Keratinocyte (primary cell): ENCODE results near the gene RRAGD. TPM values are rescaled to one million over a fixed set of nuclear protein-coding genes. Genes with fewer than 3 reads are reported as not detected.

Source experiments
- DNase-seq: peaks from one replicate; pipeline ENCODE4 v3.0.0-alpha.2; 2011; ENCODE audit warnings: low read depth, missing footprints, low spot score
- FAIRE-seq: peaks from 2 replicates; lab custom pipeline; 2011; peaks lifted over from hg19 to GRCh38; lab: Jason Lieb, UNC
- H2AFZ ChIP-seq: 2 replicates; pipeline ENCODE4 v1.6.0; 2012; ENCODE audit warnings: low read length, control low read depth, inconsistent platforms; ENCODE audit not compliant: control insufficient read depth
- H3K27ac ChIP-seq: 2 replicates; pipeline ENCODE4 v1.5.1; 2011; ENCODE audit warnings: low read length; ENCODE audit not compliant: control insufficient read depth, insufficient read depth
- H3K27me3 ChIP-seq: 3 replicates; pipeline ENCODE4 v1.6.0; 2011; ENCODE audit warnings: low read length; ENCODE audit not compliant: control insufficient read depth, insufficient read depth; ENCODE audit errors: extremely low read depth
- H3K36me3 ChIP-seq, 2 experiments: 2 replicates in 1 of 2; 3 replicates in 1 of 2; pipeline ENCODE4 v1.5.1; 2011; ENCODE audit warnings: low read length in 2 of 2, mild to moderate bottlenecking in 1 of 2; ENCODE audit not compliant: control insufficient read depth in 2 of 2, insufficient read depth in 2 of 2; ENCODE audit errors: extremely low read depth in 1 of 2
- H3K4me1 ChIP-seq: 3 replicates; pipeline ENCODE4 v1.5.1; 2011; ENCODE audit warnings: low read length; ENCODE audit not compliant: control insufficient read depth, insufficient read depth; ENCODE audit errors: extremely low read depth
- H3K4me2 ChIP-seq: 3 replicates; pipeline ENCODE4 v1.6.0; 2011; ENCODE audit warnings: low read depth, low read length; ENCODE audit not compliant: control insufficient read depth, insufficient read depth; ENCODE audit errors: extremely low read depth
- H3K4me3 ChIP-seq, 3 experiments: fragments of 200-600 bp in 1 of 3; sonication (generic) in 1 of 3; 2 replicates in 2 of 3; 3 replicates in 1 of 3; pipeline ENCODE4 v1.5.1; 2011 to 2016; ENCODE audit warnings: low read length in 3 of 3, mild to moderate bottlenecking in 3 of 3, control low read depth in 2 of 3, inconsistent platforms in 1 of 3, low read depth in 1 of 3, mixed read lengths in 1 of 3, mixed run types in 1 of 3, moderate library complexity in 1 of 3; ENCODE audit not compliant: control insufficient read depth in 2 of 3, insufficient read depth in 2 of 3; ENCODE audit errors: extremely low read depth in 1 of 3
- H3K79me2 ChIP-seq: 2 replicates; pipeline ENCODE4 v1.6.0; 2012; ENCODE audit warnings: low read length; ENCODE audit not compliant: control insufficient read depth, insufficient read depth
- H3K9ac ChIP-seq: 3 replicates; pipeline ENCODE4 v1.6.0; 2011; ENCODE audit warnings: low read length; ENCODE audit not compliant: control insufficient read depth, insufficient read depth; ENCODE audit errors: extremely low read depth
- H3K9me1 ChIP-seq: 3 replicates; pipeline ENCODE4 v1.6.0; 2011; ENCODE audit warnings: low read length; ENCODE audit not compliant: control insufficient read depth, insufficient read depth; ENCODE audit errors: extremely low read depth
- H3K9me3 ChIP-seq: 2 replicates; pipeline ENCODE4 v1.5.1; 2012; ENCODE audit warnings: low read depth, low read length; ENCODE audit not compliant: control insufficient read depth
- H4K20me1 ChIP-seq: 3 replicates; pipeline ENCODE4 v1.6.0; 2011; ENCODE audit warnings: low read length; ENCODE audit not compliant: control insufficient read depth, insufficient read depth; ENCODE audit errors: extremely low read depth
- CTCF ChIP-seq, 3 experiments: IDR thresholded peaks in 1 of 3; conservative IDR thresholded peaks in 1 of 3; optimal IDR thresholded peaks in 1 of 3; 2 replicates in 2 of 3; 3 replicates in 1 of 3; pipeline versions ENCODE3 to v1.5.1; 2011; ENCODE audit warnings: low read length in 3 of 3, mild to moderate bottlenecking in 3 of 3, moderate library complexity in 2 of 3, control low read depth in 1 of 3, inconsistent platforms in 1 of 3; ENCODE audit not compliant: insufficient read depth in 2 of 3; ENCODE audit errors: extremely low read depth in 1 of 3
- EZH2 ChIP-seq: IDR thresholded peaks from one replicate; pipeline ENCODE4 v1.6.1; 2012; ENCODE audit warnings: inconsistent platforms, mild to moderate bottlenecking, low read length, moderate library complexity
- dilution Hi-C: fragments of 300-500 bp; cut with MboI; formaldehyde crosslinking; loops from one replicate; pipeline ENCODE4 v1.7.0; 2020; ENCODE audit warnings: low sequenced_read_pairs; ENCODE audit not compliant: extremely low pct_ligation_motif_present
- polyA plus RNA-seq, 5 experiments: library from polyadenylated mRNA; depleted of rRNA in 3 of 5; stranded (reverse) in 3 of 5; stranded (forward) in 1 of 5; unstranded in 1 of 5; fragments of >200 nt; gene quantifications; 1 replicate in 1 of 5; 2 replicates in 3 of 5; 3 replicates in 1 of 5; pipeline versions ENCODE4 v1.2.1 to v1.2.3, GENCODE V29; 2011 to 2012; ENCODE audit warnings: missing spikeins in 2 of 5, low read depth in 1 of 5, low replicate concordance in 1 of 5

The RRAGD gene
- polyA plus RNA-seq, 1 donor (not counting 4 experiments of a cell fraction or from before 2014, with no cell fraction given) = 0.18 TPM

GRCh38 chr6:89436226-89436625, 24.2 kb upstream of the RRAGD start:
- DNase-seq (no peak), FAIRE-seq (no peak)
- H3K79me2 ChIP-seq = no peaks in the 10 kb centered on the region
- dilution Hi-C loops = loop anchor here (10.0 kb wide), 1 partner anchor 189 kb away; no protein-coding TSS in a partner anchor
- H3K27ac ChIP-seq = no peak overlapping the region
- TF ChIP-seq CTCF (optimal IDR thresholded peaks at IDR 0.05 in 1 of 3, IDR thresholded peaks at IDR 0.05 in 1 of 3, conservative IDR thresholded peaks at IDR 0.05 in 1 of 3; ENCODE audit: extremely low read depth in 1 of 3, insufficient read depth in 2 of 3, low read length in 3 of 3) (no peak), EZH2 (no peak)
- peaks cover 5% of the 10 kb centered on the region for H3K4me1 ChIP-seq
- H4K20me1 ChIP-seq = no peaks in the 10 kb centered on the region
- H3K4me2 ChIP-seq = no peak overlapping the region
- no peaks in the 10 kb centered on the region for H3K36me3 ChIP-seq
- H2AFZ ChIP-seq = peak overlapping the region; percentile 0
- H3K9me1 ChIP-seq = no peaks in the 10 kb centered on the region
- H3K27me3 ChIP-seq = peaks cover 14% of the 10 kb centered on the region
- H3K4me3 ChIP-seq = no peak overlapping the region
- H3K9me3 ChIP-seq = no peaks in the 10 kb centered on the region
- no peak overlapping the region for H3K9ac ChIP-seq

- Histone ChIP-seq H3K4me3 (no peak overlapping the region), H2AFZ (peak overlapping the region; percentile 27), H4K20me1 (no peaks in the 10 kb centered on the region), H3K9me1 (no peaks in the 10 kb centered on the region), H3K9me3 (no peaks in the 10 kb centered on the region), H3K9ac (no peak overlapping the region), H3K79me2 (no peaks in the 10 kb centered on the region), H3K27me3 (peaks cover 14% of the 10 kb centered on the region), H3K4me2 (peak overlapping the region; percentile 30), H3K27ac (no peak overlapping the region), H3K36me3 (no peaks in the 10 kb centered on the region), H3K4me1 (peaks cover 5% of the 10 kb centered on the region)
- dilution Hi-C loops = loop anchor here (10.0 kb wide), 1 partner anchor 190 kb away; no protein-coding TSS in a partner anchor
- FAIRE-seq = no peak
- DNase-seq = no peak
- no peak for TF ChIP-seq EZH2
Measured at GRCh38 chr6:89434954-89435353, 22.9 kb upstream of the RRAGD start.

- Histone ChIP-seq H3K79me2 (no peaks in the 10 kb centered on the region), H3K36me3 (no peaks in the 10 kb centered on the region), H3K9me3 (no peaks in the 10 kb centered on the region), H3K9me1 (no peaks in the 10 kb centered on the region), H3K27ac (no peak overlapping the region), H3K4me1 (peaks cover 5% of the 10 kb centered on the region), H3K4me3 (no peak overlapping the region), H3K4me2 (peak overlapping the region; percentile 52), H3K9ac (no peak overlapping the region), H3K27me3 (peaks cover 14% of the 10 kb centered on the region), H4K20me1 (no peaks in the 10 kb centered on the region), H2AFZ (no peak overlapping the region)
- TF ChIP-seq EZH2 (no peak), CTCF (optimal IDR thresholded peaks at IDR 0.05 in 1 of 3, IDR thresholded peaks at IDR 0.05 in 1 of 3, conservative IDR thresholded peaks at IDR 0.05 in 1 of 3; ENCODE audit: extremely low read depth in 1 of 3, insufficient read depth in 2 of 3, low read length in 3 of 3) (no peak)
- dilution Hi-C loops = loop anchor here (10.0 kb wide), 1 partner anchor 191 kb away; no protein-coding TSS in a partner anchor
- DNase-seq (no peak), FAIRE-seq (no peak)
Measured at GRCh38 chr6:89434150-89434499, 22.1 kb upstream of the RRAGD start.
